SIG-M5 (cell line): ENCODE measurements around the gene SEBOX.

ENCODE experiments used
- DNase-seq: peaks from one replicate; lab custom pipeline; 2025; lab: John Stamatoyannopoulos, UW

SEBOX gene

DNA sequence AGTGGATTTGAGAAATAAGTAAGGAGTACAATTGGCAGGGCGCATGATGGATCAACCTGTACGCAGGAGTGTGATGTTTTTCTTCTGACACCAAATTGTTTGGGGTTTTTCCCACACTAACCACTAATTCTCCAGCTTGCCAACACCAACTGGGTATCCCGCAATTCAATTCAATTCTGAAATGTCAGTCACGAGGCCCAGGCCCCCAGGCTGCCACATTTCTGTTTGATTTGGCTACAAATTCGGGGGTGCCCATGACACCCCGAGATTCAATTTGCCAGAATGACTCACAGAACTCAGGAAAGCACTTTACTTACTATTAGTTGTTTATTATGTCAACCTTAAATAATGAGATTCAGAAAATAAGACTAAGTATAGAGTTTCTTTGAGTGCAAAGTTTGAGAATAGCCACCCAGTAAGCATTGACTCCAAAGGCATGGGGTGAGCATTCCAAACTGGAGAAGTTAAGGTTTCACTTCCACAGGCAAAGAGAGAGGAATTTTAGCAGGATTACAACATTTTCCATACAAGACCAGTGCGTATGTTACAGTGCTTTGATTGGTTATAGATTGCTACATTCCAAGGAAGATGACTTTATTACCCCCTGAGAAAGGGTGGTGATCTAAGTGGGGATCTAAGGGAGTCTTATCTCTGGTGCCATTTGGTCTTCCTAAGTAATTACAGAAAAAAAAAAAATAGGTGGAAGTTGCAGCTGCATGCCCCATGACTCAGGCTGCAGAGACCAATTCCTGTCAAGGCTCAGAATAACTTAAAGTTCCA lies 29.5 kb upstream of the SEBOX start:
- DNase-seq, result no peak

DNA sequence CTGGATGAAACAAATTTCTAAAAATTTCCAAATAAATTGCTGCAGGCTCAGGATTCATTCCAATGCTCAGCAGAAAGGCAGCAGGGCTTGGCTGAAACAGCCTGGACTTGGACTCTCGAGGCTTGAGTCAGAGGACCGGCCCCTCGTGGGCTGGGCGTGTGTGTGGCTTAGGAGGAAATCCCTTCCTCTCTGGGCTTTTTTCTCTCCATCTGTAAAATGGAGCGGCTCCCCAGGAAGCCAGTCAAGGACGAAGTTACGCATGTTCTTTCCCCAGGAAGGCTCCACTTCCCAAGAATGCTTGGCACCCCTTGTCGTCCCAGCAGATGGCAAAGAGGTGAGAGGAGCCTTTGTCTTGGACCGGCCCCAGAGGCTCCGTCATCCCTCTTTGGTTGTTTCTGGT lies 27.5 kb upstream of the SEBOX start:
- no peak for DNase-seq

DNA sequence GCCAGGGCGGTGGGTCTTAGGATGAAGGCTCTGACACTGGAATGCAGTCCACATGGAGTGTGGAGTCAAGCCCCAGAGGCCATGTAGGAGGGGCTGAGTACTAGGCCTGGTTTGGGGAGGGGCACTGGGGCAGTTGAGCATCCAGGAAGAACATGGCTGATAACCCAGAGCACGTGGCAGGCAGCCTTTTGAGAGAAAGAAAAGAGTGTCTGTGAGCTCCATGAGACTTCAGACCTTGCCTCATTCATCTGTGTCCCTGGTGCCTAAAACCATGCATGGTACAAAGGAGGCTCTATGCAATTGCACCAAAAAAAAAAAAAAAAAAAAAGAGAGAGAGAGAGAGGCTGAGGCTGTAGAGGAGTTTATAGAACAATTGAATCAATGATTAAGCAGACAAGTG lies 26.4 kb upstream of the SEBOX start:
- no peak for DNase-seq

DNA sequence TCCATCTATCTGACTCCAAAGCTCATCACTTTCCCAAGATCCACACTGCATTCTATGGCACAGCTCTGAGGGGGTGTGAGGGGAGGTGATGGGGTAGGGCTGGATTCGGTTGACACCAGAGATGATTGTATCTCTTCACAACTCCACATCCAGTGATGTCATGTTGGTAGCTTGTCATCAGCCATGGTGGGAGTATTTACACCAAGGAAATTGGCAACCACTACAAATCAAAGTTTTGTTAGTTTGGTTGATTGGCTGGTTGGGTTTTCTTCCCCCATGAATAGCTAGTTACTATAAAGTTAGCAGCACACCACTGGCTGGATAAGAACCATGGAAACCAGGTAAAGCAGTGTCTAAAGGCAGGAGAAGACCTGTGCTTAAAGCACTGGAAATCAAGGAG lies 26.0 kb upstream of the SEBOX start:
- DNase-seq, result no peak

DNA sequence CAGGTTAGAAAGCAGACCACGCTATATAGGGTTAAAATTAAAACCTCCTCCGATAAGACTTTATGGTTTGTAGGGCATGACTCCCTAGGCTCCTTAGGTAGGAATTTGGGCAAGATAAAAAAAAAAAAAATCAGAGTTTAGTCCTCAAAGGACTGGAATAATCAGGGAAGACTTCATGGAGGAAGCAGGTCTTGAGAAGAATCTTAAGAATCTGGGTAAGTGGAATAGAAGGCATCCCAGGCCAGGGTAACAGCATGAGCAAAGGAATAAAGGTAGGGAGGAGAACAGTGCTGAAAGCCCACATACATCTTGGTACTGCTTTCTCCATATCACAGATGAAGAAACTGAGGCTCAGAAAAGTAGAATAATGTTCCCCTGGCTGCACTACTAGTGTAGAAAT lies 25.6 kb upstream of the SEBOX start:
- DNase-seq, result no peak

DNA sequence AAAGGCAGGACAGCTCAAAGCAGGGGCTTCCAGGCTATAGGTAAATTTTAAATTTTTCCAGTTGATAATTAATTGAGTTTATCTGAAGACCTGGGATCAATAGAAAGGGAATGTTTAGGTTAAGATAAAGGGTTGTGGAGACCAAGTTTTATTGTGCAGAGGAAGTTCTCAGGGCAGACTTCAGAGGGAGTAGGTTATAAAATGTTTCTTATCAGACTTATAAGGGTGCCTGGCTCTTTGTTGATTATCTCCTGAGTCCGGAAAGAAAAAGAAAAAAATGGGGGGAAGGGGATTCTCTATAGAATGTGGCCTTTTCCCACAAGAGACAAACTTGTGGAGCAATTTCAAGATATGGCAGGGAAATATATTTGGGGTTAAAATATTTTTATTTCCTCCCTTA lies 25.1 kb upstream of the SEBOX start:
- DNase-seq, result no peak

DNA sequence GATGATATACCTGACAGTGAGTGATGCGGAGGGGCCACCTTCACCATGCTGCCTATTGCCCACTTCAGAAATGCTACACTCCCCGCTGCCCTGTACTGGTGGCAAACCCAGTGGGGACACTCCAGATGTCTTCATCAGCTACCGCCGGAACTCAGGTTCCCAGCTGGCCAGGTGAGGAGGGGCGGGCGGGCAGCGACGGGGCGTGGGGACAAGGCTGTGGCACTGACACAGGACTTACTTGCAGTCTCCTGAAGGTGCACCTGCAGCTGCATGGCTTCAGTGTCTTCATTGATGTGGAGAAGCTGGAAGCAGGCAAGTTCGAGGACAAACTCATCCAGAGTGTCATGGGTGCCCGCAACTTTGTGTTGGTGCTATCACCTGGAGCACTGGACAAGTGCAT lies 23.1 kb upstream of the SEBOX start:
- DNase-seq, result no peak

DNA sequence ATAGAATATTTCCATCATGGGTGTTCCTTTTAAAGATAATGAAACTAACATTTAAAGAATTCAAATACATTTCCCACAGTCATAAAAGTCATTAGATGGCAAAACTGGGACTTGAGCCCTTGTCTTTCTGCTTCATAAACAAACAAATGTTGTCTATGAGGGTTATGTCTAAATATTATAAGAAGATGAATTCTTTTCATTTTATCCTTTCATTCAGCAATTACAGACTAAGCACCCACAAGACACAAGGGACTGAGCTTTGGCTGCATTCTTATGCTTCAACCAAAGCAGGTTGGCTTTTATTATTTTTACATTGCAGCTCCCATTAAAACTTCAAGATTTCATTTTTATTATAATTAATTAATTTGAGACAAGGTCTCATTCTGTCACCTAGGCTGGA lies 21.4 kb upstream of the SEBOX start:
- no peak for DNase-seq

DNA sequence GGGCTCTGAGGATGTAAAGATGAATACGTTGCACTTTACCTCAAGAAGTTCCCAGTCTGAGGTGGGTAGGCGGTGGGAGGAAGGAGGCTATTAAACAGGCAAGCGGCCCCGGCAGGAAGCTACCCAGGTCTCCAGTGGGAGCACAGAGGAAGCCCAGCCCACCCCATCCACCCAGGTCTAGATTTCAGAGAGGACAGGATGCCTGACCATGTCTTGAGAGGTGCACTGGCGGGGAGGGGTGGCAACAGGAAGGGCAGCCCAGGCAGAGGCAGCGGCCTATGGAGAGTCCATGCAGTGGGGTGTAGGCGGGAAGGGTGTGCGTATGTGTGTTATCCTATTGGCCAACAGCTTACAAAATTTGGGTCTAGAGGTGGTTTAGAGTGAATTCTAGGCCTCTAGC lies 20.4 kb upstream of the SEBOX start:
- no peak for DNase-seq

DNA sequence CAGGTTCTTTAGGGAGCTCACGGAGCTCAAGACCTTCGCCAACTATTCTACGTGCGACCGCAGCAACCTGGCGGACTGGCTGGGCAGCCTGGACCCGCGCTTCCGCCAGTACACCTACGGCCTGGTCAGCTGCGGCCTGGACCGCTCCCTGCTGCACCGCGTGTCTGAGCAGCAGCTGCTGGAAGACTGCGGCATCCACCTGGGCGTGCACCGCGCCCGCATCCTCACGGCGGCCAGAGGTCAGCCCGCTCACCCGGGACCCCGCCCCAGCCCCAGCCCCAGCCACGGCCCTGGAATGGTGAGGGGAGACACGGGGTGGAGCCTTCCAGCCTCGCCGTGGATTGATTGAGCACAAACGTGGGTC lies 20.0 kb upstream of the SEBOX start:
- DNase-seq, result no peak

DNA sequence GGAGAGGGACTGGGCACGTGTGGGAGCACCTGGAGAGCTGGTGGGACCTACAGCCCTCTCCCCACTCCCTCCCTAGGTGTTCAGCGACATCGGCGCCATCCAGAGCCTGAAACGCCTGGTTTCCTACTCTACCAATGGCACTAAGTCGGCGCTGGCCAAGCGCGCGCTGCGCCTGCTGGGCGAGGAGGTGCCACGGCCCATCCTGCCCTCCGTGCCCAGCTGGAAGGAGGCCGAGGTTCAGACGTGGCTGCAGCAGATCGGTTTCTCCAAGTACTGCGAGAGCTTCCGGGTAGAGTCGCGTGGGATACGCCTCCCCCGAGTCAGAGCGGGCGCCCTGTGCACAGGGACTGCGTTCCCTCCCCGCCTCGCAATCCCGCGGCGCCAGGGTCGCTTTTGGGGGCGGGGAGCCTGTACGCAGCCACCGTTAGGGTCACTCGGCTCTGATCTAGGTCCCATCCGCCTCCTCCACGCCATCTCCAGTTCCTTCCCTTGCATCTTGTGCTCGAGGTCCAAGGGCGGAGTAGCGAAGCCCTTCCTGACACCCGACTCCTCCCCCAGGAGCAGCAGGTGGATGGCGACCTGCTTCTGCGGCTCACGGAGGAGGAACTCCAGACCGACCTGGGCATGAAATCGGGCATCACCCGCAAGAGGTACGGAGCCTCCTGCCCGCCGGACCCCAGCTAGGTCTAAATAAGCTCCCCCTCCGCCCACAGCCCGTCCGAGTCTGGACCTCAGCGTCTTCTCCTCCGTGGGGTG lies 19.5 kb upstream of the SEBOX start:
- no peak for DNase-seq

DNA sequence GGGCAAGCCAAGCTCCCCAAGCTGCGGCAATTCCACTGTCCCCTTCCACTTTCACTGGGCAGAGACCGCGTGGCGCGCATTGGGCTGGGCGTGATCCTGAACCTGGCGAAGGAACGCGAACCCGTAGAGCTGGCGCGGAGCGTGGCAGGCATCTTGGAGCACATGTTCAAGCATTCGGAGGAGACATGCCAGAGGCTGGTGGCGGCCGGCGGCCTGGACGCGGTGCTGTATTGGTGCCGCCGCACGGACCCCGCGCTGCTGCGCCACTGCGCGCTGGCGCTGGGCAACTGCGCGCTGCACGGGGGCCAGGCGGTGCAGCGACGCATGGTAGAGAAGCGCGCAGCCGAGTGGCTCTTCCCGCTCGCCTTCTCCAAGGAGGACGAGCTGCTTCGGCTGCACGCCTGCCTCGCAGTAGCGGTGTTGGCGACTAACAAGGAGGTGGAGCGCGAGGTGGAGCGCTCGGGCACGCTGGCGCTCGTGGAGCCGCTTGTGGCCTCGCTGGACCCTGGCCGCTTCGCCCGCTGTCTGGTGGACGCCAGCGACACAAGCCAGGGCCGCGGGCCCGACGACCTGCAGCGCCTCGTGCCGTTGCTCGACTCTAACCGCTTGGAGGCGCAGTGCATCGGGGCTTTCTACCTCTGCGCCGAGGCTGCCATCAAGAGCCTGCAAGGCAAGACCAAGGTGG lies 16.3 kb upstream of the SEBOX start:
- no peak for DNase-seq

DNA sequence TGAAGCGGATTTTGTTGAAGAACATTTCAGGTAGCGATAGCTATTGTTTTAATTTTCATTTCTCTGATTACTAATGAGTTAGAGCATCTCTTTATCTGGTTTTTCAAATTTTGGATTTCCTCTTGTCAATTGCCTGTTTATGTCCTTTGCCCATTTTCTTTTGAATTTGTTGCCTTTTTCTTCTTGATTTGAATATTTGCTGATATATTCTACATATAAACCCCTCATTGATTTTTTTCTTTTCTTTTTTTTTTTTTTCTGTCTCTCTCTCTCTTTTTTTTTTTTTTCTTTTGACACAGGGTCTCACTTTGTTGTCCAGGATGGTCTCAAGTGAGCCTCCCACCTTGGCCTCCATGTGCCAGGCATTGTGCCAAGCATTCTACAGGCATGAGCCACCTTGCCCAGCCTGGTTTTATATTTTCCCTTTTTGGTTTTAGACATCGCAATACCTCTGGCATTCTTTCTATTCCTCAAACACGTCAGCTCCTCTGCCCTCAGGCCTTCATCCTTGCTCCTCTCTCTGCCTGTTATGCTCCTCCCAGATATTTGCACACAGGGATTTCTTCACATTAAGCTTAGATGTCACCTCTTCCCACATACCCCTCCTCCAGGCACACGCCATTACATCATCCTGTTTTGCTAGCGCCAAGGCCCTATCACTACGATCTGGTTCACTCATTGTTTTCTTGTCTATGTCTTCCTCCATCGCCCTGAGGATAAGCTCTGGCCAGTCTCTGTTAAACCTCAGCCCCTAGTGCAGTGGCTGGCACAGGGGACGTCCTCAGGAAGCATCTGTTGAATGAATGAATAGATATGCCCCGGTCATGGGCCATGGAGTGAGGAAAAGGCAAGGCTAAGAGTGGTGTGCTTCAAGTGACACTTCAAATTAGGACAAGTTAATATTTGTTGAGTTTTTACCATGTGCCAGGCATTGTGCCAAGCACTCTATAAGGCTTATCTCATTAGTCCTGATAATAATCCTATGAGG lies 15.1 kb upstream of the SEBOX start:
- DNase-seq, result no peak

DNA sequence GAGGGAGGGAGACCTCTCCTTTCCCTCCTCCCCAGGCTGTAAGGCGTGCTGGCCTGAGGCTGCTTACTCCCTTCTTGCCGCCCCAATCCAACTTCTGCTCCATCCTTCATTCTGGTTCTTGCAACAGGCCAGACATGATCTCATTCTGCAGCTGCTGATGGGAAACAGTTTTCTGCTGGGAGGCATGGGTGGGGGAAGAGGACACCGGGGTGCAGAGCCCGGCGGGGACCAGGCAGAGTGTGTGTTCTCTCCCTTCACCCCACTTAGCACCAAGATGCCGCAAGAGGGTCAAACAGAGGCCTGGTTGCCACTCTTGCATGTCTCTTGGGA lies 7.9 kb upstream of the SEBOX start:
- DNase-seq, result no peak

DNA sequence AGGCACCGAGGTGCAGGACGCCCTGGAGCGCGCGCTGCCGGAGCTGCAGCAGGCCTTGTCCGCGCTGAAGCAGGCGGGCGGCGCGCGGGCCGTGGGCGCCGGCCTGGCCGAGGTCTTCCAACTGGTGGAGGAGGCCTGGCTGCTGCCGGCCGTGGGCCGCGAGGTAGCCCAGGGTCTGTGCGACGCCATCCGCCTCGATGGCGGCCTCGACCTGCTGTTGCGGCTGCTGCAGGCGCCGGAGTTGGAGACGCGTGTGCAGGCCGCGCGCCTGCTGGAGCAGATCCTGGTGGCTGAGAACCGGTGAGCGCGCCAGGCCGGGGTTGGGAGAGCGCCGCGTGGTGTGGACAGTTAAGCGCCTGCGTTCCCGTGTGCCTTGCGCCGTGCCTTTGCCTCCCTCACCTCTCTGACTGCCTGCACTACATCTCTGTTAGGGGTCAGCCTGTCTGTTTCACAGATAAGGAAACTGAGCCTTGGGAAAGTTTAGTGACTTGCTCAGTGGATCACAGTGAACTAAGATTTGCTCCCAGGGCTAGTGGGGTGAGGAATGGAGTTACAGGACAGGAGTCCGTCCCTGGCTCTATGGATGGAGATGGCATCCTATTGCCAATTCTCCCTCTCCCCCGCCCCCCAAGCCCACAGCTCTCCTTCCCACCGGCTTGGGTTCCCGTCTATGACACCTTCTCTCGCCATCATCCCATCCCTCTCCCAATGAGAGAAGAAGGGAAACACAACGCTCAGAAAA lies 7.4 kb upstream of the SEBOX start:
- DNase-seq, result no peak

DNA sequence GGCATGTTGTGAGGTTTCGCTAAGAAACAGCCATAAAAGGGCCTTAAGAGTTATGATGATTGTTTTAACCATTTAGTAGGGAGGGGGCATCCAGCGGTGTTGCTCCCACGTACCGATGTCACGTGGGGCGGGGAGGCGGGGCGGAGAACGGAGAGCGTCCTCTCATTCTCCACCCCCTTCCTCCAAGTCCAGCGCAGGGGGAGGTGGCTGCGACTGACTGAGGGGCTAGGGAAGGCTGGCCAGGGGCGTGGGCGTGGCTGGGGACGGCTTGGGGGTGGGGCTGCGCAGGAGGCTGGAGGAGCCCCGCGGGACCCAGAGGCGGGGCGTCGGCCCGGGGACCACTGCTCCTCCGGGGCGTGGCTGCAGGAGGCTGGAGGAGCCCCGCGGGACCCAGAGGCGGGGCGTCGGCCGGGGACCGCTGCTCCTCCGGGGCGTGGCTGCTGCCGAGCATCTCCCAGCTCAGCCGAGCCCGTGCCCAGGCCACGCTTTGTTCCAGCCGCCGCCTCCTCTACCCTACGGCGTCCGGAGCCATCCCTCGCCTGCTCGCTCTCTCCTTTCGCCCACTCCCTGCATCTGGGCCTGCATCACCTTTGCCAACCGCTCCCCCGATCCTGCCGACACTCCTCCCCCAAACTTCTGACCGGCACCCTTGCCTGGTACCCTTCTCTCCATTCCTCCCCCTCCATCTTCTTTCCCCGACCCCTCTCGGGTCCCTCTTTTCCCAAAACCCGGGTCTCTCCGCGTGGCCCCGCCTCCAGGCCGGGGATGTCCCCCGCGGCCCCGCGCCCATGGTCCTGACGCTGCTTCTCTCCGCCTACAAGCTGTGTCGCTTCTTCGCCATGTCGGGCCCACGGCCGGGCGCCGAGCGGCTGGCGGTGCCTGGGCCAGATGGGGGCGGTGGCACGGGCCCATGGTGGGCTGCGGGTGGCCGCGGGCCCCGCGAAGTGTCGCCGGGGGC lies 6.5 kb upstream of the SEBOX start, which contains the start of gene SARM1:
Gene SARM1, plus strand, starts transcription at position 450 of the 958 bp plus-strand sequence. Its CDS starts 339 bp downstream, at position 789.
- no peak for DNase-seq

DNA sequence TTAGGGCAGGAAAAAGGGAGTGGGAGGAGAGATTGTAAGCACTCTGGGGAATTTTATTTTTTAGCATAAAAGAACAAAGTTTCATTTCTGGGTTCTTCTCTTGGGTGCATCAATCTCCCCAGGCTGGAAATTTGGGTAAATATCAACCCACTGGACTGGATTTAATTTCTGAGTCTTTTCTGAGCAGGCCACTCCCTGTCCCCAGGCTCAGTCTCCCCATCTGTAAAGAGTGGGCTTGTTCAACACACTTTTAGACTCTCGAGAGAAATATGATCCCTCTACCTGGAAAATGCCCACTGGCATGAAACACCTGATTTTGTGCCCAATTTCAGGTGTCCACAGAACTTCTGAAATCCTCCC lies 5.7 kb upstream of the SEBOX start:
- no peak for DNase-seq

DNA sequence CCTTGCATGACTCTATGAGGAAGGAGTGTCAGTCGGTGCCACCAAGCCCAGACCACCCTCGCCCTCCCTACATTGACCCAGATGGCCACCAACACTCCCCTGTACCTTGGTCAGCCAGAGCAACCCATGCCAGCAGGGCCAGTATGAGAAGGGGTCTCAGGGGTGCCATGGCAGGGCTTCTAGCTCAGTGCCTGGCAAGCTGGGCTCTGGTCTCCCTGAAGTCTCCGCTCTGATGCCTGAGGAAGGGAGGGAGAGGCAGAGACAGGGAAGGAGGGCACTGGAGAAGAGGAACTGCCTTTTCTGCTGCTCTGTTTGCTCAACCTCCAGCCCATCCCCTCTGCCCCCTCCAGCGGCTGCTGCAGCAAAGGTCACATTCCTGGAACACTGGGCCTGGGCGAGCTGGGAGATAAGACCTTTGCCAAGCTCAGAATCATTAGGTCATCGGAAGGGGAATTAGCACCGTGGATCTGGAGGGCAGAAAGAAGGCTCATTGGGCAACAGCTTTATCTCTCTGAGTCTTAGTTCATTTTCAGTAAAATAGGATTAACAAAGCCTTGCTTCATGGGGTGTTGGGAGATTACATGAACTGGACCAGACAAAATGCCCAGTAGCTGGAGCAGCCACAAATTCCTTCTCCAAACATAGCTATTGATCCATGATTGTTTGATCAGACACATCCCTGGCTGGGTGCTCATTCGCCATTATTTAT lies 5.2 kb upstream of the SEBOX start, which contains the start of gene VTN:
Gene VTN, minus strand, starts transcription at position 273 of the 709 bp plus-strand sequence. Its CDS starts 104 bp downstream, at position 169.
- DNase-seq, result no peak

DNA sequence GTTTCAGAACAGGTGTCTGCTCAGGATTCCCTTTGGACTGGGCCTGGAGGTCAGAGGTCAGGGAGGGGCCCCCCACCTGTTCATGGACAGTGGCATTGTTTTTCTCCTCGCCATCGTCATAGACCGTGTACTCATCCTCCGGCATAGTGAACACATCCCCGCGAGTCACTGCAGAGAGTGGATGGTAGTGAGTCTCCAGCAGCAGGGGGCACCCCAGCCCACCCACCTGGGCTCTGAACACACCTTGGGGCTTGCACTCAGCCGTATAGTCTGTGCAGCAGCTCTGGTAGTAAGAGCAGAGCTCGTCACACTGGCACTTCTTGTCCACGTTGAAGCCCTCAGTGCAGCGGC lies 4.7 kb upstream of the SEBOX start:
- DNase-seq, result no peak
